ENCODE results near the gene TMEM248.

TMEM248 gene

GRCh38 chr7:66952343-66953043 lies 31.5 kb downstream of the TMEM248 start:
- no peak for TF ChIP-seq CTCF (IDR thresholded peaks at IDR 0.05; ENCODE audit: control insufficient read depth, extremely low read depth, insufficient read depth)
- DNase-seq (ENCODE audit: low read depth): no peak
- no peak overlapping the region for H3K4me3 ChIP-seq (ENCODE audit: low read depth, low read length)

- H3K4me3 ChIP-seq (ENCODE audit: low read depth, low read length): no peak overlapping the region
- TF ChIP-seq CTCF (IDR thresholded peaks at IDR 0.05; ENCODE audit: control insufficient read depth, extremely low read depth, insufficient read depth): no peak
- no peak for DNase-seq (ENCODE audit: low read depth)
Observed at GRCh38 chr7:66953044-66953427, 32.0 kb downstream of the TMEM248 start.

GRCh38 chr7:66957595-66958290 lies 36.7 kb downstream of the TMEM248 start:
- no peak for DNase-seq (ENCODE audit: low read depth)
- TF ChIP-seq CTCF (IDR thresholded peaks at IDR 0.05; ENCODE audit: control insufficient read depth, extremely low read depth, insufficient read depth): no peak

GRCh38 chr7:66958538-66959350 lies 37.7 kb downstream of the TMEM248 start:
- TF ChIP-seq CTCF (IDR thresholded peaks at IDR 0.05; ENCODE audit: control insufficient read depth, extremely low read depth, insufficient read depth): no peak
- no peak overlapping the region for H3K4me3 ChIP-seq (ENCODE audit: low read depth, low read length)
- DNase-seq (ENCODE audit: low read depth): no peak

More at GRCh38 chr7:66957595-66958290, 36.7 kb downstream of the TMEM248 start:
- no peak overlapping the region for H3K4me3 ChIP-seq (ENCODE audit: low read depth, low read length)

GRCh38 chr7:66960192-66960591 lies 39.2 kb downstream of the TMEM248 start:
- H3K4me3 ChIP-seq (ENCODE audit: low read depth, low read length): no peak overlapping the region
- no peak for TF ChIP-seq CTCF (IDR thresholded peaks at IDR 0.05; ENCODE audit: control insufficient read depth, extremely low read depth, insufficient read depth)
- no peak for DNase-seq (ENCODE audit: low read depth)

- TF ChIP-seq CTCF (IDR thresholded peaks at IDR 0.05; ENCODE audit: control insufficient read depth, extremely low read depth, insufficient read depth): no peak
- H3K4me3 ChIP-seq (ENCODE audit: low read depth, low read length): no peak overlapping the region
Observed at GRCh38 chr7:66961096-66961495, 40.1 kb downstream of the TMEM248 start.

More at GRCh38 chr7:66961096-66961495, 40.1 kb downstream of the TMEM248 start:
- no peak for DNase-seq (ENCODE audit: low read depth)

Data from LNCaP clone FGC (cell line).